Hepatocyte (in vitro differentiated cells): Measurements from ENCODE around the gene ZNF468. TPM values are rescaled to one million over a fixed set of nuclear protein-coding genes. Genes with fewer than 3 reads are reported as not detected.
"Not testable (repeated sequence)": the region's sequence is repeated elsewhere in the genome, so short reads cannot be mapped to it uniquely, and the experiment has no call there.

Source experiments
- DNase-seq: peaks from one replicate; pipeline ENCODE4 v3.0.0-alpha.2; 2016; ENCODE audit warnings: low spot score
- H2AFZ ChIP-seq: fragments of 200-600 bp; sonication (generic); 2 replicates; pipeline ENCODE4 v1.6.0; 2016; ENCODE audit warnings: antibody characterized with exemption, mild to moderate bottlenecking
- H3K27ac ChIP-seq: fragments of 200-600 bp; sonication (generic); 2 replicates; pipeline ENCODE4 v1.5.1; 2016; ENCODE audit warnings: mild to moderate bottlenecking
- H3K27me3 ChIP-seq: fragments of 200-600 bp; sonication (generic); 2 replicates; pipeline ENCODE4 v1.6.1; 2016
- H3K36me3 ChIP-seq: fragments of 200-600 bp; sonication (generic); replicated peaks from 2 replicates; pipeline ENCODE4 v1.5.1; 2016; ENCODE audit warnings: low read depth; ENCODE audit not compliant: insufficient read depth
- H3K4me1 ChIP-seq: fragments of 200-600 bp; sonication (generic); 2 replicates; pipeline ENCODE4 v1.5.1; 2016; ENCODE audit warnings: mild to moderate bottlenecking, moderate library complexity; ENCODE audit not compliant: insufficient read depth
- H3K4me2 ChIP-seq: fragments of 200-600 bp; sonication (generic); 2 replicates; pipeline ENCODE4 v1.6.0; 2016
- H3K4me3 ChIP-seq: fragments of 200-600 bp; sonication (generic); 2 replicates; pipeline ENCODE4 v1.5.1; 2016; ENCODE audit warnings: mild to moderate bottlenecking
- H3K79me2 ChIP-seq: fragments of 200-600 bp; sonication (generic); 2 replicates; pipeline ENCODE4 v1.6.0; 2017; ENCODE audit warnings: mild to moderate bottlenecking
- H3K9me2 ChIP-seq: fragments of 200-600 bp; sonication (generic); replicated peaks from 2 replicates; pipeline ENCODE4 v1.6.0; 2017; ENCODE audit warnings: mild to moderate bottlenecking; ENCODE audit not compliant: insufficient read depth
- H3K9me3 ChIP-seq: fragments of 200-600 bp; sonication (generic); 2 replicates; pipeline ENCODE4 v1.5.1; 2016; ENCODE audit warnings: low read depth, mild to moderate bottlenecking
- H4K20me1 ChIP-seq: fragments of 200-600 bp; sonication (generic); 2 replicates; pipeline ENCODE4 v1.6.0; 2016; ENCODE audit warnings: mild to moderate bottlenecking; ENCODE audit not compliant: insufficient read depth, poor library complexity, severe bottlenecking
- EZH2 ChIP-seq: fragments of 200-600 bp; sonication (generic); IDR thresholded peaks from 2 replicates; pipeline ENCODE4 v1.6.1; 2016; ENCODE audit warnings: antibody characterized with exemption, mild to moderate bottlenecking, borderline replicate concordance
- EZH2phosphoT487 ChIP-seq: fragments of 200-600 bp; sonication (generic); IDR thresholded peaks from one replicate; pipeline ENCODE4 v1.6.1; 2018; ENCODE audit warnings: antibody characterized with exemption, mild to moderate bottlenecking, low read depth, moderate library complexity; ENCODE audit not compliant: unreplicated experiment, severe bottlenecking
- WGBS: methylation state at CpG from one replicate; pipeline ENCODE4 v1.1.6; 2016; ENCODE audit warnings: low lambda C conversion rate; ENCODE audit errors: missing lambda C conversion rate; 5-methylcytosine and 5-hydroxymethylcytosine counted together
- polyA plus RNA-seq: library from polyadenylated mRNA; unstranded; fragments of >200 nt; fragmentation: Nextera tagmentation; extraction: Ambion mirVana; gene quantifications from 2 replicates; pipeline ENCODE4 v1.2.1, GENCODE V29; 2016
- total RNA-seq: library from RNA; depleted of rRNA; stranded (reverse); fragments of >200 nt; gene quantifications from 2 replicates; pipeline ENCODE4 v1.2.3, GENCODE V29; 2014
- TF ChIP-seq, protein P1 (sequence below): fragments of 200-600 bp; sonication (generic); IDR thresholded peaks from 2 replicates; pipeline ENCODE4 v1.5.1; 2016; ENCODE audit warnings: antibody characterized with exemption, mild to moderate bottlenecking; ENCODE audit not compliant: poor library complexity

Gene ZNF468
- 37.2 and 43.6 TPM in 2 replicates for total RNA-seq
- polyA plus RNA-seq = 14.0 and 19.9 TPM in 2 replicates

DNA sequence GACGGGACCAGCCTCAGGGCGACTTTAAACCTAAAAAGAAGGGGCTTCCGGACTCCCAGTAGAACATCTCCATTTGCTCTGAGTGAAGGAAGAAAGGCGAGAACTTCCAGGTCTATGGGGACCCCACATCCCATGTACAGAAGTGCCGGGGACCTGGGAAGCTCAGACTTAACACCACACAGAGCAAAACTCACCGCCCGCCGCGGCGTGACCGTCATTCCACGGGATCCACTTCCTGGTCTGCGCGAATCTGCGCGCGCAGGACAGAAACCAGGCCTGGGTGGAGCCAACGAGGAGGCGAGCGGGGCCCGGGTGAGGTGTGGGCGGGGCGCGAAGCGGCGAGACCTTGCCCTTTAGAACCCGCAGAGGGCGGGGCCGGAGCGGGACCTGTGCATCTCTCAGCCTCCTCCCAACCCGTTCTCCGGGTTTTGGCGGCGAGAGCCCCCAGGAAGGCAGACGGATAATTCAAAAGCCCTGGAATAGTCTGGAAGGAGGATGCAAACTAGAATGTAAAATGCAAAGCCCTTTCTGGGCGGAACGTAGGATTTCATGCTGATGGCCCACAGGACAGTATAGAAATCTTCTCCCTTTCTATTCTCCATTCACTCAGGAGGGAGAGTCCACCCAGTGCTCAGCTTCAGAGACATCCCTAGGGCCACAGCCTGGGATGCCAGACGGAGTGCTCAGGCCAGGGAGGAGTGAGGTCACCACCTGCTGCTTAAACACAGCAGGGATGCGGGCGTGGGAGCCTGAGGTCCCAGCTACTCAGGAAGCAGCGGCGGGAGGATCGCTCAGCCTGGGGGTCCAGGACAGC, at the start of gene ZNF468:
TSS of gene ZNF468 (minus strand) at position 242 of the 814 bp plus-strand sequence. CDS start 3,347 bp downstream, outside the sequence.
- H3K4me1 ChIP-seq, H4K20me1 ChIP-seq, H3K79me2 ChIP-seq, H3K27me3 ChIP-seq, H3K9me3 ChIP-seq, H3K9me2 ChIP-seq, H3K36me3 ChIP-seq: not testable (repeated sequence)
- peak within 1 kb of the TSS; percentile 61 for H3K4me3 ChIP-seq
- H3K27ac ChIP-seq = peak within 1 kb of the TSS; percentile 81
- peak within 1 kb of the TSS; percentile 82 for H2AFZ ChIP-seq
- H3K4me2 ChIP-seq = peak within 1 kb of the TSS; percentile 86
- DNase-seq = peak; percentile 81
- 6% methylated on average over 41 of the region's 43 CpGs for WGBS

DNA sequence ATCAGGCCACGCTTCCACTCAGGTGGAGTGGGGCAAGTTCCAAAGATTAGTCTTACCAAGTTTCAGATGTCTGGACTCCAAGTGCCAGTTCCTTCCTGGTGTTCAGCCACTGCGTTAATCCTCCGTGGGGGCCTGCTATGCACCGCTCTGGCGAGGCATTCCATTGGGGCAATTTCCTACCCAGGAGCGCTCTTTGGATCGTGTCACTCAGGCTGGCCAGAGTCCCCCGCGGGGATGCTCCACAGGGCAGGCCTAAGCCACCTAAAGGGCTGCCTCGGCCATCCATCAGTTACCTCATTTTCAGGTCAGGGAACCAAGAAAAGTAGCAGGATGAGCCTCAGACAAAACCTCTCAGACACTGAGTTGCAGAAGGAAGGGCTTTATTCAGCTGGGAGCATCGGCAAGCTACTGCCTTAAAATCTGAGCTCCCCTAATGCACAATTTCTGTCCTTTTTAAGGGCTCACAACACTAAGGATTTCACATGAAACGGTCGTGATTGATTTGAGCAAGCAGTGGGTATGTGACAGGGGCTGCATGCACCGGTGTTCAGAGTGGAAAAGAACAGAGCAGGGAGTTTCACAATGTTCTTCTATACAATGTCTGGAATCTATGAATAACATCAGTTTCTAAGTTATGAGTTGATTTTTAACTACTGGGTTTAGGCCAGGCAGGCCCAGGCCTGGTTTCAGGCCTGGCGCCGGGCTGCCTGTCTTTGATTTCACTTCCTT, 46.8 kb upstream of the ZNF468 start:
- not testable (repeated sequence) for H4K20me1 ChIP-seq, H3K4me3 ChIP-seq, DNase-seq, H3K4me1 ChIP-seq, H3K27ac ChIP-seq, H3K79me2 ChIP-seq, H3K9me2 ChIP-seq, H3K36me3 ChIP-seq, H3K9me3 ChIP-seq, H2AFZ ChIP-seq, H3K27me3 ChIP-seq, H3K4me2 ChIP-seq
- 92% methylated on average over 16 of the region's 16 CpGs for WGBS

DNA sequence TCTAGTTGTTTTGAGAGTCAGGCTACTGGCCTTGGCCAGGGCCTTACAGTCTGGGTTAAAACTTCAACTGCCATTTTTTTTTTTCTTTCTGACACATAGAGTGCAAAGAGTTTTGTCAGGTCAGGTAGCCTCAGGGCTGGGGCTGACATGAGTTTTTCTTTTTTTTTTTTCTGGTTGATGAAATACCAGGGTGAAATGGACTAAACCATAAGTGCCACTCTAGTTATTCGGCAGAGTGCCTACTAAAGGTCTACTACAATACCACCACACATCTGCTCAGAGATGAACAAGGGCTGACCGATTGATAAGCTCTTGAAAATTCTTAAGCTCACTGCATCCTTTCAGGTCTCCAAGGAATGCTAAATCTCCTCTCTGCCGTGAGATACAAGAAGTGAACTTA, 44.4 kb upstream of the ZNF468 start:
- Histone ChIP-seq H3K27ac (no peak overlapping the region), H4K20me1 (no peaks in the 10 kb centered on the region), H3K4me1 (peaks cover 5% of the 10 kb centered on the region), H2AFZ (no peak overlapping the region), H3K4me3 (no peak overlapping the region), H3K36me3 (no peaks in the 10 kb centered on the region), H3K4me2 (no peak overlapping the region), H3K27me3 (no peaks in the 10 kb centered on the region), H3K9me2 (no peaks in the 10 kb centered on the region), H3K9me3 (no peaks in the 10 kb centered on the region), H3K79me2 (no peaks in the 10 kb centered on the region)
- DNase-seq = no peak
- TF ChIP-seq EZH2phosphoT487 = no peak
- no peak for TF ChIP-seq EZH2
- TF ChIP-seq, protein P1, sequence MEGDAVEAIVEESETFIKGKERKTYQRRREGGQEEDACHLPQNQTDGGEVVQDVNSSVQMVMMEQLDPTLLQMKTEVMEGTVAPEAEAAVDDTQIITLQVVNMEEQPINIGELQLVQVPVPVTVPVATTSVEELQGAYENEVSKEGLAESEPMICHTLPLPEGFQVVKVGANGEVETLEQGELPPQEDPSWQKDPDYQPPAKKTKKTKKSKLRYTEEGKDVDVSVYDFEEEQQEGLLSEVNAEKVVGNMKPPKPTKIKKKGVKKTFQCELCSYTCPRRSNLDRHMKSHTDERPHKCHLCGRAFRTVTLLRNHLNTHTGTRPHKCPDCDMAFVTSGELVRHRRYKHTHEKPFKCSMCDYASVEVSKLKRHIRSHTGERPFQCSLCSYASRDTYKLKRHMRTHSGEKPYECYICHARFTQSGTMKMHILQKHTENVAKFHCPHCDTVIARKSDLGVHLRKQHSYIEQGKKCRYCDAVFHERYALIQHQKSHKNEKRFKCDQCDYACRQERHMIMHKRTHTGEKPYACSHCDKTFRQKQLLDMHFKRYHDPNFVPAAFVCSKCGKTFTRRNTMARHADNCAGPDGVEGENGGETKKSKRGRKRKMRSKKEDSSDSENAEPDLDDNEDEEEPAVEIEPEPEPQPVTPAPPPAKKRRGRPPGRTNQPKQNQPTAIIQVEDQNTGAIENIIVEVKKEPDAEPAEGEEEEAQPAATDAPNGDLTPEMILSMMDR = no peak
- 75% methylated on average over 3 of the region's 3 CpGs for WGBS

DNA sequence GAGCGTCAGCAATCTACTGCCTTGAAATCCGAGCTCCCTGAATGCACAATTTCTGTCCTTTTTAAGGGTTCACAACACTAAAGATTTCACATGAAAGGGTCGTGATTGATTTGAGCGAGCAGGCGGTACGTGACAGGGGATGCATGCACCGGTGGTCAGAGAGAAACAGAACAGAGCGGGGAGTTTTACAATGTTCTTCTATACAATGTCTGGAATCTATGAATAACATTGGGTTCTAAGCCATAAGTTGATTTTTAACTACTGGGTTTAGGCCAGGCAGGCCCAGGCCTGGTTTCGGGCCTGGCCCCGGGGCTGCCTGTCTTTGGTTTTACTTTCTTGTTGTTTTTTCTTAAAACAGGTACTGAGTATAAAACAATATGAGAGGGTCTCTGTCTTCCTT, 41.2 kb upstream of the ZNF468 start:
- Histone ChIP-seq H3K27ac (peak overlapping the region; percentile 97), H3K79me2 (peaks cover 31% of the 10 kb centered on the region), H3K4me1 (peaks cover 17% of the 10 kb centered on the region)
- 81% methylated on average over 10 of the region's 10 CpGs for WGBS
- H2AFZ ChIP-seq, H3K4me2 ChIP-seq, H4K20me1 ChIP-seq, H3K27me3 ChIP-seq, H3K9me3 ChIP-seq, H3K9me2 ChIP-seq, DNase-seq, H3K4me3 ChIP-seq, H3K36me3 ChIP-seq: not testable (repeated sequence)

DNA sequence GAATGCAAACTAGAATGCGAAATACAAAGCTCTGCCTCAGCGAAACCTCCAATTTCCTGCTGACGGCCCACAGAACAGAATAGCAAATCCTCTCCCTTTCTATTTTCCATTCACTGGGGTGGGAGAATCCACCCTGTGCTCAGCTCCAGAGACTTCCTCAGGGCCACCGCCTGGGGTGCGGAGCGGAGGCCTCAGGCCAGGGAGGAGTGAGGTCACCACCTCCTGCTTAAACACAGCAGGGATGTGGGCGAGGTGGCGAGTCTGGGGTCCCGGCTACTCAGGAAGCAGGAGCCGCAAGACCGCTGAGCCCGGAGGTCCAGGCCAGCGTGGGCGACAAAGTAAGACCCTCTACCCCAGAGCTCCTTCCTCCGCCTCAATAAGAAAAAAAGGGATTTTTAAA, 40.7 kb upstream of the ZNF468 start:
- TF ChIP-seq EZH2 (no peak), EZH2phosphoT487 (no peak)
- TF ChIP-seq, protein P1 = no peak
- H3K4me2 ChIP-seq = peak overlapping the region; percentile 75
- H3K4me3 ChIP-seq = peak overlapping the region; percentile 3
- H3K4me1 ChIP-seq = peaks cover 17% of the 10 kb centered on the region
- peaks cover 36% of the 10 kb centered on the region for H3K79me2 ChIP-seq
- H2AFZ ChIP-seq = peak overlapping the region; percentile 68
- H3K27ac ChIP-seq = peak overlapping the region; percentile 97
- H3K27me3 ChIP-seq = no peaks in the 10 kb centered on the region
- no peaks in the 10 kb centered on the region for H3K9me3 ChIP-seq
- peak; percentile 5 for DNase-seq
- no peaks in the 10 kb centered on the region for H3K36me3 ChIP-seq
- 81% methylated on average over 15 of the region's 15 CpGs for WGBS
- no peaks in the 10 kb centered on the region for H3K9me2 ChIP-seq
- H4K20me1 ChIP-seq = no peaks in the 10 kb centered on the region
